Thyroid gland (tissue), 4 donors: ENCODE measurements around the gene MYCN.

Experiments used
- CTCF ChIP-seq, 6 experiments: fragments of 200-600 bp in 3 of 6; fragments of 450-650 bp in 3 of 6; sonication (generic) in 3 of 6; IDR thresholded peaks; one replicate each; pipeline ENCODE4 v1.5.1; 2016 to 2019; ENCODE audit warnings: antibody characterized with exemption in 6 of 6, mild to moderate bottlenecking in 2 of 6, inconsistent platforms in 1 of 6, moderate library complexity in 1 of 6
- POLR2A ChIP-seq, 2 donors: fragments of 450-650 bp; IDR thresholded peaks; one replicate each; pipeline ENCODE4 v1.6.1; 2017; ENCODE audit warnings: antibody characterized with exemption in 2 of 2, mild to moderate bottlenecking in 2 of 2, moderate library complexity in 1 of 2

- TF ChIP-seq POLR2A (IDR thresholded peaks at IDR 0.05) (no peak), CTCF (IDR thresholded peaks at IDR 0.05) (no peak)
Measured at GRCh38 chr2:15920696-15921095, 19.7 kb upstream of the MYCN start.
